ENCODE measurements around the gene TP53TG5. TPM values are rescaled to one million over a fixed set of nuclear protein-coding genes. Genes with fewer than 3 reads are reported as not detected.

TP53TG5 gene
- total RNA-seq, 2 experiments from 2014 or later, result 0.40 to 0.80 TPM

Small RNAs within 50 kb of the gene (microRNA-seq; reads per million reads assigned to microRNA genes)
- gene MIR6812 (ENCODE audit: borderline replicate concordance), result not detected

Other genes with a start within 250 kb of the TP53TG5 start
- not detected for gene PI3, start 203.4 kb downstream of the TP53TG5 start, total RNA-seq
- gene SEMG1, start 171.3 kb downstream of the TP53TG5 start, total RNA-seq, result not detected
- gene SEMG2, start 157.0 kb downstream of the TP53TG5 start, total RNA-seq, result not detected
- gene SLPI, start 123.8 kb downstream of the TP53TG5 start, total RNA-seq, result not detected
- gene RBPJL, start 71.5 kb downstream of the TP53TG5 start, total RNA-seq, result not detected
- under 1 TPM; 0.35 to 0.48 TPM for gene MATN4, start 70.0 kb downstream of the TP53TG5 start, total RNA-seq
- gene SDC4, start 29.9 kb downstream of the TP53TG5 start, total RNA-seq, result 10 to 100 TPM; 24.0 to 31.0 TPM
- gene SYS1, start 15.2 kb downstream of the TP53TG5 start, total RNA-seq, result 10 to 100 TPM; 16.1 to 26.1 TPM
- gene DBNDD2, start 30.0 kb upstream of the TP53TG5 start, total RNA-seq, result 10 to 100 TPM; 22.4 to 30.0 TPM
- 10 to 100 TPM; 44.0 to 65.7 TPM for gene PIGT, start 37.8 kb upstream of the TP53TG5 start, total RNA-seq
- gene WFDC2, start 91.4 kb upstream of the TP53TG5 start, total RNA-seq, result under 1 TPM; 0.56 to 0.66 TPM
- gene SPINT3, start 137.3 kb upstream of the TP53TG5 start, total RNA-seq, result not detected
- not detected for gene WFDC6, start 161.2 kb upstream of the TP53TG5 start, total RNA-seq
- not detected for gene EPPIN, start 169.1 kb upstream of the TP53TG5 start, total RNA-seq
- gene WFDC8, start 201.0 kb upstream of the TP53TG5 start, total RNA-seq, result not detected

Data from activated CD4-positive, alpha-beta T cell treated with anti-CD3 and anti-CD28 coated beads for 36 hours (primary cell).